DND-41 (cell line): Measurements from ENCODE around the gene KSR1.

Experiments
- ATAC-seq: fragments of 200-7000 bp; cut with Tn5 transposase; 3 replicates; pipeline ENCODE4 v1.9.1; 2021; ENCODE audit warnings: low read depth; ENCODE audit not compliant: insufficient read depth
- DNase-seq: peaks from one replicate; pipeline ENCODE4 v3.0.0-alpha.2; 2020
- H2AFZ ChIP-seq: 2 replicates; pipeline ENCODE4 v1.6.0; 2012; ENCODE audit warnings: low read depth, low read length
- H3K27ac ChIP-seq: 2 replicates; pipeline ENCODE4 v1.5.1; 2012; ENCODE audit warnings: low read length, inconsistent platforms
- H3K27me3 ChIP-seq: fragments of 200-600 bp; sonication (generic); 2 replicates; pipeline ENCODE4 v1.6.0; 2012; ENCODE audit warnings: low read length, mild to moderate bottlenecking, inconsistent platforms; ENCODE audit not compliant: insufficient read depth, poor library complexity
- H3K36me3 ChIP-seq: 2 replicates; pipeline ENCODE4 v1.5.1; 2012; ENCODE audit warnings: low read length, inconsistent platforms; ENCODE audit not compliant: insufficient read depth
- H3K4me1 ChIP-seq: 2 replicates; pipeline ENCODE4 v1.5.1; 2012; ENCODE audit warnings: mild to moderate bottlenecking, low read length; ENCODE audit not compliant: insufficient read depth
- H3K4me2 ChIP-seq: 2 replicates; pipeline ENCODE4 v1.6.0; 2012; ENCODE audit warnings: mild to moderate bottlenecking, moderate library complexity, low read length, inconsistent platforms; ENCODE audit not compliant: insufficient read depth
- H3K4me3 ChIP-seq, 2 experiments: fragments of 200-600 bp in 1 of 2; shearing (Covaris generic) in 1 of 2; 2 replicates each; pipeline ENCODE4 v1.5.1; 2012 to 2016; ENCODE audit warnings: inconsistent platforms in 2 of 2, low read length in 2 of 2, mild to moderate bottlenecking in 2 of 2, low read depth in 1 of 2, moderate library complexity in 1 of 2
- H3K79me2 ChIP-seq: 2 replicates; pipeline ENCODE4 v1.6.0; 2012; ENCODE audit warnings: low read length, inconsistent platforms; ENCODE audit not compliant: insufficient read depth
- H3K9ac ChIP-seq: 2 replicates; pipeline ENCODE4 v1.6.0; 2012; ENCODE audit warnings: low read depth, mild to moderate bottlenecking, inconsistent platforms, low read length, moderate library complexity
- H3K9me3 ChIP-seq: 2 replicates; pipeline ENCODE4 v1.5.1; 2012; ENCODE audit warnings: low read length, moderate library complexity, mild to moderate bottlenecking, inconsistent platforms; ENCODE audit not compliant: insufficient read depth, severe bottlenecking
- H4K20me1 ChIP-seq: 2 replicates; pipeline ENCODE4 v1.6.0; 2012; ENCODE audit warnings: low read length; ENCODE audit not compliant: insufficient read depth
- CTCF ChIP-seq: IDR thresholded peaks from 2 replicates; pipeline ENCODE4 v1.5.1; 2012; ENCODE audit warnings: borderline replicate concordance, low read length, moderate library complexity, mild to moderate bottlenecking; ENCODE audit not compliant: poor library complexity, severe bottlenecking; ENCODE audit errors: extremely low read depth
- EZH2 ChIP-seq: IDR thresholded peaks from 3 replicates; pipeline ENCODE4 v1.6.1; 2012; ENCODE audit warnings: borderline replicate concordance, low read depth, mild to moderate bottlenecking, moderate library complexity, low read length, inconsistent platforms; ENCODE audit not compliant: severe bottlenecking

Gene KSR1

DNA sequence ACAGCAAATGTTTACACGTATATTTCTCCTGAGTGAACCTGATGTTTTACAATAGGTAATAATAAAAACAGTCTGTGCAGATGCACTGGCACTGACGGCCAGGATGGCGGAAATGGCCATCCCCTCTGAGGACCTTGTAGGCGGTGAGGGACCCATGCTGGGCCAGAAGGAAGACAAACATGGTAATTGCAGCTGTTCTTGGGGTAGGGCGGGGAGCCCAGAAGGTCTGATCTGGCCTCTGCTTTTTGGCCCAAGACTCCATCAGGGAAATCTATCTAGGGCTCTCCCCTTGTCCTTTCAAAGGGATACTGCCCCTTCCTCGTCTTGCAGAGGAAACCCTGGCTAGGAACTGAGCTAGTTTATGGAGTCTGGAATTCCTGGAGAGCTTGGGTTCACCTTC is 167.4 kb downstream of the KSR1 start:
- Histone ChIP-seq H3K27me3 (no peaks in the 10 kb centered on the region), H2AFZ (no peak overlapping the region), H4K20me1 (no peaks in the 10 kb centered on the region), H3K79me2 (no peaks in the 10 kb centered on the region), H3K9ac (no peak overlapping the region), H3K36me3 (no peaks in the 10 kb centered on the region), H3K4me2 (no peak overlapping the region), H3K4me1 (no peaks in the 10 kb centered on the region), H3K9me3 (no peaks in the 10 kb centered on the region), H3K27ac (no peak overlapping the region), H3K4me3 (no peak overlapping the region)
- no peak for ATAC-seq
- DNase-seq = no peak
- TF ChIP-seq EZH2 (no peak), CTCF (no peak)

- no peaks in the 10 kb centered on the region for H3K9me3 ChIP-seq
- H3K4me2 ChIP-seq = no peak overlapping the region
- H4K20me1 ChIP-seq = no peaks in the 10 kb centered on the region
- DNase-seq (no peak), ATAC-seq (no peak)
- H3K36me3 ChIP-seq = no peaks in the 10 kb centered on the region
- H2AFZ ChIP-seq = no peak overlapping the region
- H3K27ac ChIP-seq = no peak overlapping the region
- H3K4me1 ChIP-seq = no peaks in the 10 kb centered on the region
- H3K27me3 ChIP-seq = no peaks in the 10 kb centered on the region
- H3K4me3 ChIP-seq = no peak overlapping the region
- no peaks in the 10 kb centered on the region for H3K79me2 ChIP-seq
- TF ChIP-seq CTCF (no peak), EZH2 (no peak)
- H3K9ac ChIP-seq = no peak overlapping the region
Measured at GRCh38 chr17:27624539-27624938, 168.3 kb downstream of the KSR1 start.

DNA sequence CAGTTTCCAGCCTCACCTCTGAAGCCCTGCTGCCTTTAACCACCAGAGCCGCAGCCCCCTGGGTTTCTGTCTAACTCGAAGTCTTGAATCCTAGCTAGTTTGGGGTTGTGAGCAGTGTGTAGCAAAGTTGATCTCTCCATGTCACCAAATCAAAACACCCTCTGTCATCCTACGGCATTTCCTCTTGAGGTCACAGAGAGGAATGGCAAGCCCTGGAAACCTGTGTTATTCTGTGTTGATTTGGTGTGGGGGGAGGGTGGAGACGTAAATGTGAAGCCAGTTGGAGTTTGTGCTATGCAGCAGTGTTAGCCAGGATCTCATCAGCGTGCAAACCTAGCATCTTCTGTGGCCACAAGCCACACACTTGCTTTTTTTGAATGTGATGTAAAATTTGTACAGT is 169.6 kb downstream of the KSR1 start:
- no peak for TF ChIP-seq EZH2
- TF ChIP-seq CTCF = no peak
- Histone ChIP-seq H3K4me3 (no peak overlapping the region), H3K79me2 (no peaks in the 10 kb centered on the region), H3K4me1 (peaks cover 3% of the 10 kb centered on the region), H2AFZ (no peak overlapping the region), H3K27ac (no peak overlapping the region), H3K4me2 (no peak overlapping the region), H3K9ac (no peak overlapping the region), H3K9me3 (no peaks in the 10 kb centered on the region), H3K36me3 (no peaks in the 10 kb centered on the region), H4K20me1 (no peaks in the 10 kb centered on the region), H3K27me3 (no peaks in the 10 kb centered on the region)
- DNase-seq = no peak
- ATAC-seq = no peak

- no peak overlapping the region for H2AFZ ChIP-seq
- H3K79me2 ChIP-seq = peaks cover 14% of the 10 kb centered on the region
- no peak overlapping the region for H3K4me3 ChIP-seq
- H3K27ac ChIP-seq = no peak overlapping the region
- no peak for ATAC-seq
- H3K4me1 ChIP-seq = peaks cover 19% of the 10 kb centered on the region
- H3K27me3 ChIP-seq = no peaks in the 10 kb centered on the region
- no peaks in the 10 kb centered on the region for H3K36me3 ChIP-seq
- no peak overlapping the region for H3K9ac ChIP-seq
- TF ChIP-seq CTCF (no peak), EZH2 (no peak)
- H4K20me1 ChIP-seq = no peaks in the 10 kb centered on the region
- H3K9me3 ChIP-seq = no peaks in the 10 kb centered on the region
- DNase-seq = no peak
- no peak overlapping the region for H3K4me2 ChIP-seq
Measured at GRCh38 chr17:27627514-27627913, 171.3 kb downstream of the KSR1 start.
